Astrocyte of the spinal cord (primary cell): ENCODE results near the gene CD200R1.

ENCODE experiments used
- DNase-seq: peaks from one replicate; pipeline ENCODE4 v3.0.0; 2011; ENCODE audit warnings: low read depth, low spot score
- H3K4me3 ChIP-seq: 2 replicates; pipeline ENCODE4 v1.5.1; 2011; ENCODE audit warnings: low read depth, mild to moderate bottlenecking, low read length, moderate library complexity
- CTCF ChIP-seq: IDR thresholded peaks from 2 replicates; pipeline ENCODE4 v1.5.1; 2012; ENCODE audit warnings: low read depth, mild to moderate bottlenecking, low read length, inconsistent platforms
- in situ Hi-C: cut with HindIII; loops from 2 replicates; pipeline ENCODE4 v1.10.0; 2017; ENCODE audit warnings: low sequenced_read_pairs

Gene CD200R1

GRCh38 chr3:112976953-112977352, 2.0 kb upstream of the CD200R1 start:
- in situ Hi-C loops, result no loop called here
- no peak overlapping the region for H3K4me3 ChIP-seq
- no peak for DNase-seq
- no peak for TF ChIP-seq CTCF

- H3K4me3 ChIP-seq, result no peak overlapping the region
- in situ Hi-C loops, result no loop called here
- TF ChIP-seq CTCF, result no peak
- DNase-seq, result no peak
Observed at GRCh38 chr3:112976001-112976400, 1.1 kb upstream of the CD200R1 start.

GRCh38 chr3:112974178-112974517, 755 bp downstream of the CD200R1 start:
- in situ Hi-C loops, result no loop called here
- DNase-seq, result no peak
- no peak for TF ChIP-seq CTCF
- no peak overlapping the region for H3K4me3 ChIP-seq

- no peak overlapping the region for H3K4me3 ChIP-seq
- TF ChIP-seq CTCF, result no peak
- in situ Hi-C loops, result no loop called here
- no peak for DNase-seq
Observed at GRCh38 chr3:112973325-112974177, 1.4 kb downstream of the CD200R1 start.

- H3K4me3 ChIP-seq, result no peak overlapping the region
- in situ Hi-C loops, result no loop called here
- DNase-seq, result no peak
- TF ChIP-seq CTCF, result no peak
Observed at GRCh38 chr3:112972158-112972557, 2.7 kb downstream of the CD200R1 start.

- H3K4me3 ChIP-seq, result no peak overlapping the region
- in situ Hi-C loops, result no loop called here
- DNase-seq, result no peak
- TF ChIP-seq CTCF, result no peak
Observed at GRCh38 chr3:112967828-112968227, 7.1 kb downstream of the CD200R1 start.
